A549 (cell line): ENCODE measurements around the gene MLXIPL.

ENCODE experiments used
- CTCF ChIP-seq: fragments of >200 bp; sonication (Bioruptor Twin); formaldehyde crosslinking; IDR thresholded peaks from 3 replicates; pipeline ENCODE4 v1.5.1; 2016
- EP300 ChIP-seq, 2 experiments: fragments of >200 bp; sonication (Bioruptor Twin); formaldehyde crosslinking; IDR thresholded peaks; 2 replicates in 1 of 2; 3 replicates in 1 of 2; pipeline ENCODE4 v1.6.1; 2016 to 2017
- HDAC2 ChIP-seq: fragments of 200-600 bp; sonication (generic); IDR thresholded peaks from 2 replicates; pipeline ENCODE4 v1.6.1; 2016
- KDM1A ChIP-seq: fragments of 200-600 bp; sonication (generic); IDR thresholded peaks from 2 replicates; pipeline ENCODE4 v1.6.1; 2016; ENCODE audit warnings: low read depth, mild to moderate bottlenecking
- MYC ChIP-seq: IDR thresholded peaks from 2 replicates; pipeline ENCODE4 v1.6.1; 2012; ENCODE audit warnings: mild to moderate bottlenecking, inconsistent platforms, low read length, improper control_type of control experiment, borderline replicate concordance
- NFE2L2 ChIP-seq: fragments of 150-350 bp; conservative IDR thresholded peaks from 2 replicates; pipeline ENCODE4 v1.6.1; 2014; ENCODE audit warnings: low read length
- POLR2A ChIP-seq: IDR thresholded peaks from 2 replicates; pipeline ENCODE4 v1.6.1; 2012; ENCODE audit warnings: mild to moderate bottlenecking, low read length
- POLR2AphosphoS2 ChIP-seq: conservative IDR thresholded peaks from 2 replicates; pipeline ENCODE4 v1.6.1; 2012; ENCODE audit warnings: low read length, improper control_type of control experiment, inconsistent platforms
- RAD21 ChIP-seq, 2 experiments: fragments of >200 bp in 1 of 2; sonication (Bioruptor Twin) in 1 of 2; formaldehyde crosslinking in 1 of 2; IDR thresholded peaks in 1 of 2; conservative IDR thresholded peaks in 1 of 2; 2 replicates in 1 of 2; 3 replicates in 1 of 2; pipeline ENCODE4 v1.6.1; 2012 to 2018; ENCODE audit warnings: inconsistent platforms in 1 of 2
- RNF2 ChIP-seq: fragments of 200-600 bp; sonication (generic); IDR thresholded peaks from 2 replicates; pipeline ENCODE4 v1.6.1; 2016; ENCODE audit warnings: low read depth, mild to moderate bottlenecking, antibody characterized with exemption, moderate library complexity, borderline replicate concordance
- SMC3 ChIP-seq: fragments of >200 bp; sonication (Bioruptor Twin); formaldehyde crosslinking; IDR thresholded peaks from 3 replicates; pipeline ENCODE4 v1.6.1; 2018; ENCODE audit warnings: inconsistent platforms
- ZNF302 ChIP-seq: fragments of 250-450 bp; sonication (Bioruptor Pico); IDR thresholded peaks from 2 replicates; pipeline ENCODE4 v1.9.0; 2021; ENCODE audit warnings: inconsistent platforms, mild to moderate bottlenecking, moderate library complexity
- TF ChIP-seq, protein P1 (sequence below): fragments of 200-600 bp; sonication (generic); IDR thresholded peaks from 2 replicates; pipeline ENCODE4 v1.6.1; 2016; ENCODE audit warnings: antibody characterized with exemption, mild to moderate bottlenecking, moderate library complexity
- TF ChIP-seq, protein P2 (sequence below): fragments of 150-350 bp; IDR thresholded peaks from 2 replicates; pipeline ENCODE4 v1.6.1; 2014; ENCODE audit warnings: low read depth, mild to moderate bottlenecking, low read length

- TF ChIP-seq POLR2A (no peak), SMC3 (no peak), HDAC2 (no peak), KDM1A (no peak), EP300 (IDR thresholded peaks at IDR 0.05) (no peak), POLR2AphosphoS2 (no peak), RAD21 (conservative IDR thresholded peaks at IDR 0.05 in 1 of 2, IDR thresholded peaks at IDR 0.05 in 1 of 2) (no peak), CTCF (no peak), RNF2 (no peak), MYC (no peak), ZNF302 (no peak), NFE2L2 (no peak)
- TF ChIP-seq, protein P1, sequence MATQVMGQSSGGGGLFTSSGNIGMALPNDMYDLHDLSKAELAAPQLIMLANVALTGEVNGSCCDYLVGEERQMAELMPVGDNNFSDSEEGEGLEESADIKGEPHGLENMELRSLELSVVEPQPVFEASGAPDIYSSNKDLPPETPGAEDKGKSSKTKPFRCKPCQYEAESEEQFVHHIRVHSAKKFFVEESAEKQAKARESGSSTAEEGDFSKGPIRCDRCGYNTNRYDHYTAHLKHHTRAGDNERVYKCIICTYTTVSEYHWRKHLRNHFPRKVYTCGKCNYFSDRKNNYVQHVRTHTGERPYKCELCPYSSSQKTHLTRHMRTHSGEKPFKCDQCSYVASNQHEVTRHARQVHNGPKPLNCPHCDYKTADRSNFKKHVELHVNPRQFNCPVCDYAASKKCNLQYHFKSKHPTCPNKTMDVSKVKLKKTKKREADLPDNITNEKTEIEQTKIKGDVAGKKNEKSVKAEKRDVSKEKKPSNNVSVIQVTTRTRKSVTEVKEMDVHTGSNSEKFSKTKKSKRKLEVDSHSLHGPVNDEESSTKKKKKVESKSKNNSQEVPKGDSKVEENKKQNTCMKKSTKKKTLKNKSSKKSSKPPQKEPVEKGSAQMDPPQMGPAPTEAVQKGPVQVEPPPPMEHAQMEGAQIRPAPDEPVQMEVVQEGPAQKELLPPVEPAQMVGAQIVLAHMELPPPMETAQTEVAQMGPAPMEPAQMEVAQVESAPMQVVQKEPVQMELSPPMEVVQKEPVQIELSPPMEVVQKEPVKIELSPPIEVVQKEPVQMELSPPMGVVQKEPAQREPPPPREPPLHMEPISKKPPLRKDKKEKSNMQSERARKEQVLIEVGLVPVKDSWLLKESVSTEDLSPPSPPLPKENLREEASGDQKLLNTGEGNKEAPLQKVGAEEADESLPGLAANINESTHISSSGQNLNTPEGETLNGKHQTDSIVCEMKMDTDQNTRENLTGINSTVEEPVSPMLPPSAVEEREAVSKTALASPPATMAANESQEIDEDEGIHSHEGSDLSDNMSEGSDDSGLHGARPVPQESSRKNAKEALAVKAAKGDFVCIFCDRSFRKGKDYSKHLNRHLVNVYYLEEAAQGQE, result no peak
- TF ChIP-seq, protein P2, sequence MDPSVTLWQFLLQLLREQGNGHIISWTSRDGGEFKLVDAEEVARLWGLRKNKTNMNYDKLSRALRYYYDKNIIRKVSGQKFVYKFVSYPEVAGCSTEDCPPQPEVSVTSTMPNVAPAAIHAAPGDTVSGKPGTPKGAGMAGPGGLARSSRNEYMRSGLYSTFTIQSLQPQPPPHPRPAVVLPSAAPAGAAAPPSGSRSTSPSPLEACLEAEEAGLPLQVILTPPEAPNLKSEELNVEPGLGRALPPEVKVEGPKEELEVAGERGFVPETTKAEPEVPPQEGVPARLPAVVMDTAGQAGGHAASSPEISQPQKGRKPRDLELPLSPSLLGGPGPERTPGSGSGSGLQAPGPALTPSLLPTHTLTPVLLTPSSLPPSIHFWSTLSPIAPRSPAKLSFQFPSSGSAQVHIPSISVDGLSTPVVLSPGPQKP, result no peak
These were observed 47.6 kb upstream of the MLXIPL start for GRCh38 chr7:73671857-73672445.
